Esophagus squamous epithelium (tissue), 4 donors: Measurements from ENCODE around the gene MOV10L1.

ENCODE experiments used
- POLR2A ChIP-seq, 4 donors: fragments of 450-650 bp; IDR thresholded peaks; one replicate each; pipeline ENCODE4 v1.6.1; 2017; ENCODE audit warnings: antibody characterized with exemption in 4 of 4, mild to moderate bottlenecking in 4 of 4, moderate library complexity in 3 of 4
- TF ChIP-seq, protein P1 (sequence below), 6 experiments: fragments of 450-650 bp in 4 of 6; fragments of 200-600 bp in 2 of 6; sonication (generic) in 2 of 6; IDR thresholded peaks; one replicate each; pipeline ENCODE4 v1.5.1; 2016 to 2019; ENCODE audit warnings: antibody characterized with exemption in 6 of 6, mild to moderate bottlenecking in 4 of 6, moderate library complexity in 4 of 6

DNA sequence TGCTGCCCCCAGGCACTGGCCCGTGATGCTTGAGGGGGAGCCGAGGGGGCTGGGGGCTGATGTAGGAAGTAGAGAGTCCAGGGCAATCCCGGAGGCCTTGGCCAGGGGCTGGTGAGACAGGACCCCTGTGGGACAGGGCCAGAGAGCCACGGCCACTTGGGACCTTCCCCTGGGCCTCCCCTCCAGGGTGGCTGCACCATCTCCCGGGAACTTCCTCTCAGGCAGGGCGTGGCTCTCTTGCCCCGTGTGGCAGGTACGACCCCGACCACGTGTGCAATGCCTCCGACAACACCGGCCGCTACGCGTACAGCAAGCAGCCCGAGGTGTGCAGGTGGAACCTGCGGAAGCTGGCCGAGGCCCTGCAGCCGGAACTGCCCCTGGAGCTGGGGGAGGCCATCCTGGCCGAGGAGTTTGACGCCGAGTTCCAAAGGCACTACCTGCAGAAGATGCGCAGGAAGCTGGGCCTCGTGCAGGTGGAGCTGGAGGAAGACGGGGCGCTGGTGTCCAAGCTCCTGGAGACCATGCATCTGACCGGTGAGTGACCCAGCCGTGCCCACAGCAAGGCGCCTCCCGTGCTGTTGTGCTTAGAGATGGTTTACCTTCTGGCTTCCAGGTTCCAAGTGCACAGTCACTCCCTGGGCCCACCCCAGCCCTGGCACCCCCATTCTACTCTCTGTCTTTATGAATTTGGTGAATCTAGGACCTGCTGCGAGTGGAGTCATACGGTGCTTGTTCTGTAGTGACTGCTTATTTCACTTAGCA is 120.8 kb downstream of the MOV10L1 start:
- TF ChIP-seq, protein P1, sequence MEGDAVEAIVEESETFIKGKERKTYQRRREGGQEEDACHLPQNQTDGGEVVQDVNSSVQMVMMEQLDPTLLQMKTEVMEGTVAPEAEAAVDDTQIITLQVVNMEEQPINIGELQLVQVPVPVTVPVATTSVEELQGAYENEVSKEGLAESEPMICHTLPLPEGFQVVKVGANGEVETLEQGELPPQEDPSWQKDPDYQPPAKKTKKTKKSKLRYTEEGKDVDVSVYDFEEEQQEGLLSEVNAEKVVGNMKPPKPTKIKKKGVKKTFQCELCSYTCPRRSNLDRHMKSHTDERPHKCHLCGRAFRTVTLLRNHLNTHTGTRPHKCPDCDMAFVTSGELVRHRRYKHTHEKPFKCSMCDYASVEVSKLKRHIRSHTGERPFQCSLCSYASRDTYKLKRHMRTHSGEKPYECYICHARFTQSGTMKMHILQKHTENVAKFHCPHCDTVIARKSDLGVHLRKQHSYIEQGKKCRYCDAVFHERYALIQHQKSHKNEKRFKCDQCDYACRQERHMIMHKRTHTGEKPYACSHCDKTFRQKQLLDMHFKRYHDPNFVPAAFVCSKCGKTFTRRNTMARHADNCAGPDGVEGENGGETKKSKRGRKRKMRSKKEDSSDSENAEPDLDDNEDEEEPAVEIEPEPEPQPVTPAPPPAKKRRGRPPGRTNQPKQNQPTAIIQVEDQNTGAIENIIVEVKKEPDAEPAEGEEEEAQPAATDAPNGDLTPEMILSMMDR (IDR thresholded peaks at IDR 0.05) = no peak
- TF ChIP-seq POLR2A (IDR thresholded peaks at IDR 0.05) = no peak
